GM18498 (cell line): ENCODE measurements around the gene IER2.
A peak's percentile ranks its signal among the peaks of the same experiment; 100 is the strongest.
"Not testable (repeated sequence)": the region's sequence is repeated elsewhere in the genome, so short reads cannot be mapped to it uniquely, and the experiment has no call there.

ENCODE experiments used
- ATAC-seq: cut with Tn5 transposase; IDR thresholded peaks from one replicate; pipeline ENCODE4 v1.9.1; 2021; ENCODE audit warnings: mild to moderate bottlenecking, moderate library complexity; ENCODE audit not compliant: unreplicated experiment

Gene IER2

DNA sequence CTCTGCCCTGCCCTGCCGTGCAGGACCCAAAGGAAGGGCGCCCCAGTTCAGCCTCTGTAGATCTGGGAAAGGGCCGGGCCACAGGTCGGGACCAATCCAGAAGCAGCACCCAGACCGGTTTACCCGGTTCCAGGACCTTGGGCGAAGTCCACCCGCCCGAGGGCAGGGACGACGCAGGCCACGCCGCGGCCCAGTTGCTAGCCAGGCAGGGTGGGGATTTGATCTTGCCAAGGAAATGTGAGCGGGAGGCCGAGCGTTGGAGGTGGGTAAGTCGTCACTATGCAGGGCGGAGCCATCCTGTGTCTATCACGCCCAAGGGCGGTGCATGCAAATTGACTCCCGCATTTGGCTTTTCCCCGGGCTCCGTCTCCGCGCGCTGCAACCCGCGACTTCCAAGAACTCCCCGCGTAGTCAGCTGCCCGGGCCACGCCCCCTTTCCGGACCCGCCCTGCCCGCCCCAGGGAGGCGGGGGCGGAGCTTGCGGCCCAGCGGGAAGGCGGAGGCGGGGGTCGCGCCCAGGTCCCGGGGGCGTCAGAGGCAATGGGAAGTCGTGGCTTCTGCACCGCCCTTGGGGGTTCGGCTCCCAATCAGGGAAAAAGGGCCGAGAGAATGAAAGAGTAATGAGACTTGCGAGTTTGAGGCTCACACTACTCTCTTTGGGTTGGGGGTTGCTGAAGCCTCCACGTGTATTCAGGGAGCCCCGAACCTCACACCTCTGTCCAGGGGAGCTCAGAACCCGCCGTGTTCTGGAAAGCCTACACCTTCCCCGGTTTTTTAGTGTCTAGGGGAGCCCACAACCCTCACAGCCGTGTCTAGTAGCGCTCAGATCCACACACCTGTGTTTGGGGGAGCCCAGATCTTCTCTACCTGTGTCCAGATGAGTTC is 12.8 kb downstream of the IER2 start:
- peak; percentile 38 for ATAC-seq

- no peak for ATAC-seq
Observed at GRCh38 chr19:13163609-13164342, 13.6 kb downstream of the IER2 start.

DNA sequence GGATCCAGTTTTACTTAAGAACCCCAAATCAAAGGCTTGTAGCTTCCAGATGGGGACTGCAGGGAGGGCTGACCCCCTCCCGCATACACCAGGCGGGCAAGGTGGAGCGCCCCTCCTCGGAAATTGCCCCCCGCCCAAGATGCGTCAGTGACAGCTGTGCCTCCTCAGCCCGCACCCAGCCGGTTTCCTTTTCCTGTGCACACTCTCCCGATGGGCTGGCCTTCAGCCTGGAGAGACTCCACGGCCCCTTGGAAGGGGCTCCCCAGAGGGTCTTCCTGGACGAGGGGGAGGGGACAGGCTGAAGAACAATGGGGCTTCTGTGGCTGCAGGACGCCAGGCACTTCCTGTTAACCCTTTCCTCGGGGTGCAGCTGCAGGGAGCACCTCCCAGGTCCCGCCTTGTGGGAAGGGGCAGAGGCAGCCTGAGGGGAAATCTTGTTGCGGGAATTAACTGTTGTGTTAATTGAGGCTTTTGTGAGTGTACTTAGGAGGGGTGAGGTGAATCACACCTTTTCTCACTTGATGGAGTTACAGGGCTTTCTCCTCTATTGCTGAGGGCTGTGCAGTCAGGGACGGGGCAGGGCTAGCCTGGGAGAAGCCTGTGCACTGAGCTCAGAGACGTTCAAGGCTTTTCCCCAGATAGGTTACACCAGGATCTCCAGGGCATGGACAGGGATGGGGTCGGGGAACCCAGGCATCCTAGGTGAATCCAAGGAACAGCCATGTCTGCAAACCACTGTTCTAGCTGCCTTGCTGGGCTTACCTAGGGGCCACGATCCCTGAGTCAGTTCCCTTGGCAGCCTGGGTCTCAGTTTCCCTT is 14.3 kb downstream of the IER2 start:
- ATAC-seq, result no peak

DNA sequence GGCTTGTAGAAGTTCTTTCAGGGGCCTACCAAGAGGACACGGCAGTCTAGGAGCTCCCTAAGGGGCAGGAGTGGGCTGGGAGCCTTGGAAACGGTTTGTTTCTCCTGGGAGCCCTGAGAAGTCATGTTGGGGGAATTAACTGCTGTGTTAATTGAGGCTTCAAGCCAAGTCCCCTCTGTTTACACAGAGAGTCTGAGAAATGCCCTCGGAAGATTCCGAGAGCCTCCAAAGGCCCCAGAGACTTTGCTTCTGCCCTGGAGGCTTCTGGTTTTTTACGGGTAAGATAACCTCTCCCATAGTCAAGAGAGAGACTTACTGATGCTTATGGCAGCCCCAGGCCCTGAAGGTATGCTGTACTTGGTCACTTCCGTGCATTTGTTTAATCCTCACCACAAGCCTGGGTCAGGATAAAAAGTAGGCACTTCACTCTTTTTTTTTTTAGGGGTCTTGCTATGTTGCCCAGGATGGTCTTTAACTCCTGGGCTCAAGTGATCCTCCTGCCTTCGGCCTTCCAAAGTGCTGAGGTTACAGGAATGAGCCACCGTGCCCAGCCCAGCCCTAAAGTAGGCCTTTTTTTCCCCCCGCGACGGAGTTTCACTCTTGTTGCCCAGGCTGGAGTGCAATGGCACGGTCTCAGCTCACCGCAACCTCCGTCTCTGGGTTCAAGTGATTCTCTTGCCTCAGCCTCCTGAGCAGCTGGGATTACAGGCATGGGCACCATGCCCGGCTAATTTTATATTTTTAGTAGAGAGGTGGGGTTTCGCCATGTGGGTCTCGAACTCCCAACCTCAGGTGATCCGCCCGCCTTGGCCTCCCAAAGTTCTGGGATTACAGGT is 15.2 kb downstream of the IER2 start:
- ATAC-seq, result no peak

DNA sequence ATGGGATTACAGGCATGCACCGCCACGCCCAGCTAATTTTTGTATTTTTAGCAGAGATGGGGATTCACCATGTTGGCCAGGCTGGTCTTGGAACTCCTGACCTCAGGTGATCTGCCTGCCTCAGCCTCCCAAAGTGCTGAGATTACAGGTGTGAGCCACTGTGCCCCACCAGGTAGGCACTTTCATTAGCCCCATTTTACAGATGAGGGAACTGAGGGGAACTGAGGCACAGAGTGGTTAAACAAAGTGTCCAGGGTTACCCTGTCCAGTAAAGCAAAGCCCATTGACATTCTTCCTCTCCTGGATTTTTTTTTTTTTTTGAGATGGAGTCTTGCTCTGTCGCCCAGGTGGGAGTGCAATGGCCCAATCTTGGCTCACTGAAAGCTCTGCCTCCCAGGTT is 15.9 kb downstream of the IER2 start:
- not testable (repeated sequence) for ATAC-seq

DNA sequence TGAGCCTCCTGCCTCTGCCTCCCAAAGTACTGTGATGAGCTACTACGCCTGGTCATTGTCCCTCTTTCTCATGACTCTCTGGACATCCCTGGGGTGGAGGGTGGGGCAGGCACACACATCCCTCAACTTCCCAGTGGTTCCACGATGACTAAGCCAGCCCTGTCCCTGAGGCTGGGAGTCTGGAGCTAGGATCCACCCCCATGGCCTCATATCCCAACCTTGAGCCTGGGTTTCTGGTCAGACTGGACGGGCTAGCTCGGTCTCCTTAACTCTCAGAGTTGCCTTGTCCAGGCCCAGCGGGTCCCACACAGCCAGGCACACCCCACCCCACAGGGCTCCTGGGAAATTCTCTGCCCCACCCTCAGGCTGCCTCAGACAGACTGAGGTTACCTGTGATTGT is 19.6 kb downstream of the IER2 start:
- no peak for ATAC-seq

DNA sequence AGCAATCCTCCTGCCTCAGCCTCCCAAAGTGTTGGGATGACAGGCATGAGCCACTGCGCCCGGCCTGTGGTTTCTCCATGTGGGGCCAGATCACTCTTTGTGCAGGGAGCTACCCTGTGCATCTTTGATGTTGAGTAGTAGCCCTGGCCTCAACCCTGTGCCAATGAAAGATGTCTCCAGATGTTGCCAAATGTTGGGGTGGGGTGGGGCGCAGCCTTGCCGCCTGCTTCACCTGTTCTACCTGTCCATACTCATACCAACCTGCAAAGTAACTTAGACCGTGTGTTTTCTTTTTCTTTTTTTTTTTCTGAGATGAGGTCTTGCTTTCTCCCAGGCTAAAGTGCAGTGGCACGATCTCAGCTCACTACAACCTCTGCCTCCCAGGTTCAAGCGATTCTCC is 20.9 kb downstream of the IER2 start:
- no peak for ATAC-seq

DNA sequence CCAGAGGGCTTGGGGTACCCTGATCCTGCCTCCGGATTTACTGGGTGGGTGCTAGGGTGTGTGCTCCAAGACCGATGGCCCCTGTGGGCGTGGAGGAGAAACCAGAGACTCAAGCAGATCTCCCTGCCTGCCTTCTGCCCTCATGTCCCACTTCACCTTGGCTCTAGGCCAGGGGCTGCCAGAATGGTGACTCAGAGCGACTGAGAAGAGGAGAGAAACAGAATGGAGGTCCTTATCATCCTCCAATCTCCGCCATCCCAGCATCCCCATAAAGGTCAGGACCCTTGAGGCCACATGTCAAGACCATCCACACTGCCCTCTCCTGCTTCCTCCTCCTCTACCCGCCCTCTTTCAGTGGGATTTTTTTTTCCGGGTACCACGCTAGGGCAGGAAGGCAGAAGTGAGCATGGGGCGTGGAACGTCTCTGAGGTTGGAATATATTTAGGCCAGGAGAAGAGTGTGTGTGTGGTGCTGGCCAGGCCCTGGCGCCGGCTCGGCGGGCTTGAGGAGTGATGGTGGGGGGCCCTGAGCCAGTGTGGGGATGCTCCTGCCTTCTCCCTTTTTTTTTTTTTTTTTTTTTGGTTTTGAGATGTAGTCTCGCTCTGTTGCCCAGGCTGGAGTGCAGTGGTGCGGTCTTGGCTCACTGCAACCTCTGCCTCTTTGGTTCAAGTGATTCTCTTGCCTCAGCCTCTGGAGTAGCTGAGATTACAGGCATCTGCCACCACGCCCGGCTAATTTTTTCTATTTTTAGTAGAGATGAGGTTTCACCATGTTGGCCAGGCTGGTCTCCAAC is 22.3 kb downstream of the IER2 start:
- ATAC-seq, result no peak

- no peak for ATAC-seq
Observed at GRCh38 chr19:13173139-13173737, 23.0 kb downstream of the IER2 start.

GRCh38 chr19:13176345-13176744 is 26.1 kb downstream of the IER2 start:
- ATAC-seq, result no peak

DNA sequence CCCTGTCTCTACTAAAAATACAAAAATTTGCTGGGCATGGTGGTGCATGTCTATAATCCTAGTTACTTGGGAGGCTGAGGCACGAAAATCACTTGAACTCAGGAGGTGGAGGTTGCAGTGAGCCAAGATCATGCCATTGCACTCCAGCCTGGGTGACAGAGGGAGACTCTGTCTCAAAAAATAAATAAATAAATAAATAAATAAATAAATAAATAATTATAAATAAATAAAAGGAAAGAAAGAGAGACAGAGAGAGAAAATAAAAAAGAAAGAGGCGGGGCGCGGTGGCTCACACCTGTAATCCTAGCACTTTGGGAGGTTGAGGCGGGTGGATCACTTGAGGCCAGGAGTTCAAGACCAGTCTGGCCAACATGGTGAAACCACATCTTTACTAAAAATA is 27.4 kb downstream of the IER2 start:
- not testable (repeated sequence) for ATAC-seq

GRCh38 chr19:13178291-13178690 is 28.1 kb downstream of the IER2 start:
- not testable (repeated sequence) for ATAC-seq

DNA sequence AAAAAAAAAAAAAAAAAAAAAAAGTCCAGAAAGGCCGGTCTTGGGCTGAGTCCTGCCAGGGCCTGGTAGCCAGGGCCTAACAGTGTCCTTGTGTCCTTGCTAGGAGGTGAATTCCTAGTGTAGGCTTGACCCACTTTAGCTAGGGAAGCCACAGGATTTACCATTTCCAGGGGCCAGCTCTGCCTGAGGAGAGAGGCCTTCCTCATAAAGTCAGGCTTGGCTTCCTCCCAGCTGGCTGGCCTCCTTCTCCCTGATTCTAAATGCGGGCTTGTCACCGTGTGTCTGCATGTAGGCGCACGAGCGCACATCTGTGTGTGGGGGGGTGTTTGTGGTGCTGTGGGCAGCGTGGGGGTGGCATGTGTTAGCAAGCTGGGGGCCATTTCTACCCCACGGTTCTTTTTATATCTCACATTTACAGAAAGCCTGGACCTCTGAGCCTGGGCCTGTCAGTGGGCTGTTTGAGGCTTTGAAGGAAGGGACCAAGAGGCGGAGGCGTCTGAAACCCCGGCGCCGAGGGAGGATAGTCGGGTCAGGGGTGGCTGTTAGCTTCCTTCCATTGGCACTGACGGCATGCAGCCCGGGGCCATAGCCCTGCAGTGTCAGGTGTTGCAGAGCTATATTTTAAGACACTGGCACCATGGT is 31.7 kb downstream of the IER2 start:
- no peak for ATAC-seq

- ATAC-seq, result not testable (repeated sequence)
Observed at GRCh38 chr19:13184926-13185325, 34.7 kb downstream of the IER2 start.

- not testable (repeated sequence) for ATAC-seq
Observed at GRCh38 chr19:13185763-13186657, 35.8 kb downstream of the IER2 start.

- ATAC-seq, result not testable (repeated sequence)
Observed at GRCh38 chr19:13186688-13187087, 36.5 kb downstream of the IER2 start.

DNA sequence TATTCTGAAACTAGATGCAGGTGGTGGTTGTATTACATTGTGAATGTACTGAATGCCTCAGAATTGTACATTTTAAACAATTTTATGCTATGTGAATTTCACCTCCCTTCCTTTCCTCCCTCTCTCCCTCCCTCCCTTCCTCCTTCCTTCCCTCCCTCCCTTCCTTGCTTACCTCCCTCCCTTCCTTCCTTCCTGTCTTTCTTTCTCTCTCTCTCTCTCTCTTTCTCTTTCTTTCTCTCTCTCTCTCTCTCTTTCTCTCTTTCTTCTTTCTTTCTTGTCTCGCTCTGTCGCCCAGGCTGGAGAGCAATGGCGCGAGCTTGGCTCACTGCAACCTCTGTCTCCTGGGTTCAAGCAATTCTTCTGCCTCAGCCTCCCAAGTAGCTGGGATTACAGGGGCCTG is 37.2 kb downstream of the IER2 start:
- ATAC-seq, result no peak

DNA sequence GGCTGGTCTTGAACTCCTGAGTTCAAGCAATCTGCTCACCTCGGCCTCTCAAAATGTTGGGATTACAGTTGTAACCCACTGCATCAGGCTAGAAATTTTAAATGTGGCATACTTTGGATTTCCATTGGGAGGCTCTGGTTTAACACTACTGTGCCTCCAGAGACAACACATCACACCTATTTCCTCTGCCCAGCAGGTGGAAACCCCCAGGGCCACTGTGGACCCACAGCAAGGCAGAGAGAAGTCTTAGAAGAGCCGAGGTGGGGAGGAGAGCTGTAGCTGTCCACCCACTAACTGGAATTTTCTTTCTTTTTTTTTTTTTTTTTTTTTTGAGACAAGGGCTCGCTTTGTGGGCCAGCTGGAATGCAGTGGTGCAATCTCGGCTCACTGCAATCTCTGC is 39.4 kb downstream of the IER2 start:
- ATAC-seq, result no peak
